Measurements from ENCODE around the gene XYLT2. TPM values are rescaled to one million over a fixed set of nuclear protein-coding genes. Genes with fewer than 3 reads are reported as not detected.

XYLT2 gene
- total RNA-seq, 1 experiment from 2014 or later = 11.4 TPM

- Histone ChIP-seq H3K27me3 (ENCODE audit: low read length) (no peaks in the 10 kb centered on the region), H3K9me3 (ENCODE audit: low read length) (no peaks in the 10 kb centered on the region), H3K36me3 (ENCODE audit: insufficient read depth, low read length) (peaks cover 13% of the 10 kb centered on the region; the same call in 1 of the 2 replicates)
These were observed 30.1 kb downstream of the XYLT2 start for GRCh38 chr17:50375858-50376538.

DNA sequence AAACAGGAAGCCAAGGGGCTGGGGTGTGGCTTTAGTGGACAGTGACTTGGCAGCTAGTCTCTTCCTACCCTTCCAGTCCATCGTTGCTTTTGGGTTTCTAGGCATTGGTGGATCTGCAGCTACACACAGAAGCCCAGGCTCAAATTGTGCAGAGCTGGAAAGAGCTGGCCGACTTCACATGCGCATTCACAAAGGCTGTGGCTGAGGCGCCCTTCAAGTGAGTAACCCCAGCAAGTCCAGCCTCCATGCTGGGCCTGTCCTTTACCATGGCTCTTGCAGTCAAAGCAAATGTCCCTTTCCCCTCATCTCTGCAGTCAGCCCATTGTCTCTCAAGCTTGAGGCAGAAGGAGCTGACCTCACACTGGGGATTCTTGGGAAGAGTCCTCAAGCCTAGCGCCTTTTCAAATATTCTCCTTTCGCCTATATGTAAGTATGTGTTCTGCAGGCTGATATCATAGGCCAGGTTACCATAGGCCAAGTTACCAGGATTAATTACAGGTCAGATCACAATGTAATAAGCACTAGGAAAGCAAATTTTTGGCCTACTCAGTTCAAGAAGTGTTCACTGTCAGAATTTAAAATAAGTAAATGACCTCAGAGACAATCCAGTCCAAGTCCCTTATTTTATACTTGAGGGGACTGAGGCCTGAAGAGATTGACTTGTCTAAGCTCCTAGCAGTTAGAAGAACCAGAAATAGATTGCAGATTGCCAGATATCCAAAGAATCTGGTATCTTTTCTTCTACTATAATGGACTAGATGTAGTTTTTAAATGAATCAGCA is 33.6 kb downstream of the XYLT2 start:
- Histone ChIP-seq H3K27ac (ENCODE audit: low read length) (no peak overlapping the region), H3K79me2 (ENCODE audit: low read length) (no peaks in the 10 kb centered on the region), H3K27me3 (ENCODE audit: low read length) (no peaks in the 10 kb centered on the region), H3K9me3 (ENCODE audit: low read length) (no peaks in the 10 kb centered on the region), H3K36me3 (ENCODE audit: insufficient read depth, low read length) (peaks cover 39% of the 10 kb centered on the region; the same call in 1 of the 2 replicates), H3K4me1 (ENCODE audit: low read length) (no peaks in the 10 kb centered on the region), H2AFZ (ENCODE audit: low read length) (no peak overlapping the region), H3K9ac (ENCODE audit: low read length) (no peak overlapping the region), H3K4me2 (ENCODE audit: low read depth, low read length, poor library complexity, severe bottlenecking) (no peak overlapping the region), H3K9me2 (replicated peaks; ENCODE audit: insufficient read depth, low read length) (no peaks in the 10 kb centered on the region), H3K4me3 (ENCODE audit: low read length) (no peak overlapping the region), H4K20me1 (ENCODE audit: insufficient read depth, low read depth, low read length) (no peaks in the 10 kb centered on the region)
- DNase-seq = no peak

More at GRCh38 chr17:50375858-50376538, 30.1 kb downstream of the XYLT2 start:
- H2AFZ ChIP-seq (ENCODE audit: low read length) = no peak overlapping the region
- H3K4me1 ChIP-seq (ENCODE audit: low read length) = peaks cover 19% of the 10 kb centered on the region
- H3K9me2 ChIP-seq (replicated peaks; ENCODE audit: insufficient read depth, low read length) = no peaks in the 10 kb centered on the region
- no peak overlapping the region for H3K9ac ChIP-seq (ENCODE audit: low read length)
- no peaks in the 10 kb centered on the region for H4K20me1 ChIP-seq (ENCODE audit: insufficient read depth, low read depth, low read length)
- DNase-seq = no peak
- H3K4me2 ChIP-seq (ENCODE audit: low read depth, low read length, poor library complexity, severe bottlenecking) = no peak overlapping the region
- no peak overlapping the region for H3K27ac ChIP-seq (ENCODE audit: low read length)
- peaks cover 26% of the 10 kb centered on the region for H3K79me2 ChIP-seq (ENCODE audit: low read length)
- H3K4me3 ChIP-seq (ENCODE audit: low read length) = no peak overlapping the region

- Histone ChIP-seq H3K27me3 (ENCODE audit: low read length) (no peaks in the 10 kb centered on the region), H3K79me2 (ENCODE audit: low read length) (no peaks in the 10 kb centered on the region), H2AFZ (ENCODE audit: low read length) (no peak overlapping the region), H3K27ac (ENCODE audit: low read length) (no peak overlapping the region), H3K4me3 (ENCODE audit: low read length) (no peak overlapping the region), H3K9me3 (ENCODE audit: low read length) (no peaks in the 10 kb centered on the region), H3K9me2 (replicated peaks; ENCODE audit: insufficient read depth, low read length) (no peaks in the 10 kb centered on the region), H3K4me2 (ENCODE audit: low read depth, low read length, poor library complexity, severe bottlenecking) (no peak overlapping the region), H3K9ac (ENCODE audit: low read length) (no peak overlapping the region), H4K20me1 (ENCODE audit: insufficient read depth, low read depth, low read length) (no peaks in the 10 kb centered on the region), H3K4me1 (ENCODE audit: low read length) (no peaks in the 10 kb centered on the region), H3K36me3 (ENCODE audit: insufficient read depth, low read length) (peaks cover 39% of the 10 kb centered on the region; the same call in 1 of the 2 replicates)
- DNase-seq = no peak
These were observed 34.7 kb downstream of the XYLT2 start for GRCh38 chr17:50380369-50381259.

- no peak for DNase-seq
- no peaks in the 10 kb centered on the region for H3K4me1 ChIP-seq (ENCODE audit: low read length)
- H3K4me3 ChIP-seq (ENCODE audit: low read length) = no peak overlapping the region
- H4K20me1 ChIP-seq (ENCODE audit: insufficient read depth, low read depth, low read length) = no peaks in the 10 kb centered on the region
- peaks cover 42% of the 10 kb centered on the region; the same call in 1 of the 2 replicates for H3K36me3 ChIP-seq (ENCODE audit: insufficient read depth, low read length)
- H3K27me3 ChIP-seq (ENCODE audit: low read length) = no peaks in the 10 kb centered on the region
- H3K9me3 ChIP-seq (ENCODE audit: low read length) = no peaks in the 10 kb centered on the region
- H2AFZ ChIP-seq (ENCODE audit: low read length) = no peak overlapping the region
- H3K9ac ChIP-seq (ENCODE audit: low read length) = no peak overlapping the region
- H3K9me2 ChIP-seq (replicated peaks; ENCODE audit: insufficient read depth, low read length) = no peaks in the 10 kb centered on the region
- H3K4me2 ChIP-seq (ENCODE audit: low read depth, low read length, poor library complexity, severe bottlenecking) = no peak overlapping the region
- no peaks in the 10 kb centered on the region for H3K79me2 ChIP-seq (ENCODE audit: low read length)
- no peak overlapping the region for H3K27ac ChIP-seq (ENCODE audit: low read length)
These were observed 35.4 kb downstream of the XYLT2 start for GRCh38 chr17:50381260-50381815.

- Histone ChIP-seq H3K9me3 (ENCODE audit: low read length) (no peaks in the 10 kb centered on the region), H3K9me2 (replicated peaks; ENCODE audit: insufficient read depth, low read length) (no peaks in the 10 kb centered on the region), H3K4me3 (ENCODE audit: low read length) (no peak overlapping the region), H3K36me3 (ENCODE audit: insufficient read depth, low read length) (peaks cover 46% of the 10 kb centered on the region), H3K4me1 (ENCODE audit: low read length) (no peaks in the 10 kb centered on the region), H3K9ac (ENCODE audit: low read length) (no peak overlapping the region), H2AFZ (ENCODE audit: low read length) (no peak overlapping the region), H3K27me3 (ENCODE audit: low read length) (no peaks in the 10 kb centered on the region), H4K20me1 (ENCODE audit: insufficient read depth, low read depth, low read length) (no peaks in the 10 kb centered on the region), H3K27ac (ENCODE audit: low read length) (no peak overlapping the region), H3K79me2 (ENCODE audit: low read length) (no peaks in the 10 kb centered on the region), H3K4me2 (ENCODE audit: low read depth, low read length, poor library complexity, severe bottlenecking) (no peak overlapping the region)
- no peak for DNase-seq
These were observed 36.0 kb downstream of the XYLT2 start for GRCh38 chr17:50381920-50382319.

- Histone ChIP-seq H4K20me1 (ENCODE audit: insufficient read depth, low read depth, low read length) (no peaks in the 10 kb centered on the region), H3K4me1 (ENCODE audit: low read length) (no peaks in the 10 kb centered on the region), H3K9me3 (ENCODE audit: low read length) (no peaks in the 10 kb centered on the region), H3K36me3 (ENCODE audit: insufficient read depth, low read length) (peaks cover 51% of the 10 kb centered on the region), H2AFZ (ENCODE audit: low read length) (no peak overlapping the region), H3K9me2 (replicated peaks; ENCODE audit: insufficient read depth, low read length) (no peaks in the 10 kb centered on the region), H3K4me2 (ENCODE audit: low read depth, low read length, poor library complexity, severe bottlenecking) (no peak overlapping the region), H3K79me2 (ENCODE audit: low read length) (no peaks in the 10 kb centered on the region), H3K27me3 (ENCODE audit: low read length) (no peaks in the 10 kb centered on the region), H3K4me3 (ENCODE audit: low read length) (no peak overlapping the region), H3K27ac (ENCODE audit: low read length) (no peak overlapping the region), H3K9ac (ENCODE audit: low read length) (no peak overlapping the region)
- no peak for DNase-seq
These were observed 37.0 kb downstream of the XYLT2 start for GRCh38 chr17:50382931-50383330.

DNA sequence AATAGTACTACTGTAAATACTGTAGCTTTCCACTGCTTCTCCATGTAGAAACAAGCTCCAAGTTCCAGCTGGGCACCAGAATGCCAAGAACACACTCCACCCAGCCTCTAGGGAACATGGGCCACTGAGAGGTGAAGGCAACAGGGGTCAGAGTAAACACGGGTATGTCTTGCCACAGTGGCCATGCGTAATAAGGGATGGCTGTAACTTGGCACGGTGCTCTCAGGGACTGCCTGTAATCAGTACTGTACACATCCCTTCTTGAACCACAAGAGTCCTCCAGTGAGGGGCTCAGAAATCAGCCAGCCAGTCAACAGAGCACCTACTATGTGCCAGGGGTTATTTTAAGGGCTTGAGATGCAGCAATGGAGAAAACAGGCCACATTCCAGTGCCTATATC is 40.6 kb downstream of the XYLT2 start:
- Histone ChIP-seq H3K9ac (ENCODE audit: low read length) (no peak overlapping the region), H3K79me2 (ENCODE audit: low read length) (peaks cover 8% of the 10 kb centered on the region; the same call in 1 of the 2 replicates), H3K4me1 (ENCODE audit: low read length) (peaks cover 7% of the 10 kb centered on the region), H3K36me3 (ENCODE audit: insufficient read depth, low read length) (peaks cover 60% of the 10 kb centered on the region), H3K4me3 (ENCODE audit: low read length) (no peak overlapping the region), H4K20me1 (ENCODE audit: insufficient read depth, low read depth, low read length) (no peaks in the 10 kb centered on the region), H3K4me2 (ENCODE audit: low read depth, low read length, poor library complexity, severe bottlenecking) (no peak overlapping the region), H3K9me3 (ENCODE audit: low read length) (no peaks in the 10 kb centered on the region), H3K9me2 (replicated peaks; ENCODE audit: insufficient read depth, low read length) (no peaks in the 10 kb centered on the region), H2AFZ (ENCODE audit: low read length) (no peak overlapping the region), H3K27ac (ENCODE audit: low read length) (no peak overlapping the region), H3K27me3 (ENCODE audit: low read length) (no peaks in the 10 kb centered on the region)
- DNase-seq = no peak
